ENCODE results near the gene EFNA3. TPM values are rescaled to one million over a fixed set of nuclear protein-coding genes. Genes with fewer than 3 reads are reported as not detected.

The EFNA3 gene
- total RNA-seq, 2 donors from 2014 or later: 1.1 to 1.4 TPM

- DNase-seq (no peak), ATAC-seq (peak in 1 of 2 donors; percentile 6)
- intact Hi-C loops (cut with DNase I): no loop called here
Observed at GRCh38 chr1:155079210-155079486, 511 bp downstream of the EFNA3 start.

GRCh38 chr1:155079487-155080311, 1.1 kb downstream of the EFNA3 start:
- intact Hi-C loops (cut with DNase I): loop anchor here in 1 of 2 donors (5.0 kb wide), 1 partner anchor 32 kb away; no protein-coding TSS in a partner anchor
- DNase-seq (no peak), ATAC-seq (no peak)

- ATAC-seq: no peak
- intact Hi-C loops (cut with DNase I): loop anchor here in 1 of 2 donors (5.0 kb wide), 1 partner anchor 33 kb away; no protein-coding TSS in a partner anchor
- no peak for DNase-seq
Observed at GRCh38 chr1:155080312-155081228, 1.9 kb downstream of the EFNA3 start.

- DNase-seq: no peak
- intact Hi-C loops (cut with DNase I): loop anchor here in 1 of 2 donors (5.0 kb wide), 1 partner anchor 34 kb away; no protein-coding TSS in a partner anchor
- ATAC-seq: no peak
Observed at GRCh38 chr1:155081472-155082300, 3.0 kb downstream of the EFNA3 start.

- ATAC-seq (no peak), DNase-seq (no peak)
- intact Hi-C loops (cut with DNase I): loop anchor here in 1 of 2 donors (5.0 kb wide), 1 partner anchor 35 kb away; no protein-coding TSS in a partner anchor
Observed at GRCh38 chr1:155082301-155083051, 3.8 kb downstream of the EFNA3 start.

GRCh38 chr1:155083052-155083541, 4.5 kb downstream of the EFNA3 start:
- DNase-seq (no peak), ATAC-seq (no peak)
- intact Hi-C loops (cut with DNase I): loop anchor here in 1 of 2 donors (5.0 kb wide), 1 partner anchor 36 kb away; no protein-coding TSS in a partner anchor

GRCh38 chr1:155083865-155084721, 5.5 kb downstream of the EFNA3 start:
- DNase-seq (no peak), ATAC-seq (peak in 1 of 2 donors; percentile 0)
- intact Hi-C loops (cut with DNase I): loop anchor here in 1 of 2 donors (5.0 kb wide), 1 partner anchor 37 kb away; no protein-coding TSS in a partner anchor

- ATAC-seq: peak; percentile 92 to 93
- DNase-seq: peak; percentile 96
- intact Hi-C loops (cut with DNase I): loop anchor here in 1 of 2 donors (5.0 kb wide), 1 partner anchor 38 kb away; no protein-coding TSS in a partner anchor
Observed at GRCh38 chr1:155084722-155085503, 6.3 kb downstream of the EFNA3 start.

GRCh38 chr1:155085504-155086127, 7.0 kb downstream of the EFNA3 start:
- ATAC-seq (peak; percentile 9 to 55), DNase-seq (peak; percentile 76)
- intact Hi-C loops (cut with DNase I): no loop called here

- ATAC-seq (peak; percentile 31 to 33), DNase-seq (peak; percentile 64)
- intact Hi-C loops (cut with DNase I): no loop called here
Observed at GRCh38 chr1:155086128-155086741, 7.6 kb downstream of the EFNA3 start.

- no peak for ATAC-seq
- intact Hi-C loops (cut with DNase I): no loop called here
Observed at GRCh38 chr1:155086856-155087535, 8.4 kb downstream of the EFNA3 start.

GRCh38 chr1:155091071-155092051, 12.7 kb downstream of the EFNA3 start:
- DNase-seq (peak; percentile 84), ATAC-seq (peak; percentile 62)
- intact Hi-C loops (cut with DNase I): loop anchor here (1.0 to 5.0 kb wide), 3 partner anchors 36 to 76 kb away; partner anchors contain the start of gene EFNA1 (in 1 of the 2)

More at GRCh38 chr1:155086856-155087535, 8.4 kb downstream of the EFNA3 start:
- no peak for DNase-seq

- intact Hi-C loops (cut with DNase I): loop anchor here (2.0 to 5.0 kb wide), 2 partner anchors 35 to 75 kb away; partner anchors contain the start of gene EFNA1 (in 1 of the 2)
Observed at GRCh38 chr1:155092131-155092530, 13.5 kb downstream of the EFNA3 start.

More at GRCh38 chr1:155092131-155092530, 13.5 kb downstream of the EFNA3 start:
- no peak for DNase-seq
- ATAC-seq: no peak

All from left cardiac atrium (tissue), 4 donors.